Stimulated activated CD4-positive, alpha-beta T cell treated with anti-CD3 and anti-CD28 coated beads, Interleukin-2, amount 100 ng/mL, for 4 hours (primary cell): ENCODE data around the gene ZNF138.
"Not testable (repeated sequence)": the region's sequence is repeated elsewhere in the genome, so short reads cannot be mapped to it uniquely, and the experiment has no call there.

ENCODE experiments used
- DNase-seq: peaks from one replicate; pipeline ENCODE4 v3.0.0-alpha.2; 2020; ENCODE audit warnings: low read depth

The ZNF138 gene

DNA sequence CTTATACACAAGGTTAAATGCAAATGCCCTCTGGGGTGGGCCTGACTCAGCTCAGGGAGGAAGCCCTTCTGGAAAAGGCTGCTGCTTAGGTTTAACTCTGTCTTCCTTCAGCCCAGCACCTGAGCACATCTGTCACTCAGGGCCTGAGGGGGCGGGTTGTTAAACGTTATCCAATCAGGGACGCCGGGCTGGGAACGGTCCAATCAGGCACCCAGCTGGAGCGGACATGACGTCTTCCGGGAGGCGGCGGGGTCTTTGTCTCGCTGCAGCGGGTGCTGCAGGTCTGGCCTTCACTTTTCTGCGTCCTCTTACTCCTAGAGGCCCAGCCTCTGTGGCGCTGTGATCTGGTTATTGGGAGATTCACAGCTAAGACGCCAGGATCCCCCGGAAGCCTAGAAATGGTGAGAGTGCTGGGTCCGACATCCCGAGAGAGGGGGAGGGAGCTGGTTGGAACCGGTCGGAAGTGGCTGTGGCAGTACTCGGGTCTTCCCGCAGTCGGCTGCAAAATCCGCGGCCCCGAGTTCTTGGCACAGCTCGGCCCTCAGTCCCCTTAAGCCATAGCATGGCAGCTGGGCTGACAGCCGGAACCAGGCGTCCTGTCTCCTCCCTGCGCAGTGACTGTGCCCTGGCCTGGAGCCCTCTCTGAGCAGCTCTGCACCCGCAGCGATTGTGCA lies at the start of gene ZNF138:
TSS of gene ZNF138 (plus strand) at position 258 of the 674 bp plus-strand sequence. CDS start at position 399, 141 bp downstream.
- DNase-seq: peak; percentile 88

DNA sequence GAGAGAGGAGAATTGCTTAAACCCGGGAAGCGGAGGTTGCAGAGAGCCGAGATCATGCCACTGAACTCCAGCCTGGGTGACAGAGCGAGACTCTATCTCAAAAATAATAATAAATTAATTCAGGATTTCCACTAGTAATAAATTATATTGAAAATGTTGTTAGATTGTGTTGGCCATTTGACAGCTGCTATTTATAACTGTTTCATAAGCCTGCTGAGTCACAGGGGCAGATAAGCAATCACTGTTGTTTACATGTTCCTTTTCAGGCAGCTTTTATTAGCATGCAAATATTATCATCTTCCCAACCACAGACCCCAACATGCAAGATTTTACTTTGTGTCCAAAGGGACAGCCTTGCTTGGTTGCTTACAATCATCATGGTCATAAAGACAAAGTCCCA lies 49.5 kb upstream of the ZNF138 start:
- DNase-seq: no peak

DNA sequence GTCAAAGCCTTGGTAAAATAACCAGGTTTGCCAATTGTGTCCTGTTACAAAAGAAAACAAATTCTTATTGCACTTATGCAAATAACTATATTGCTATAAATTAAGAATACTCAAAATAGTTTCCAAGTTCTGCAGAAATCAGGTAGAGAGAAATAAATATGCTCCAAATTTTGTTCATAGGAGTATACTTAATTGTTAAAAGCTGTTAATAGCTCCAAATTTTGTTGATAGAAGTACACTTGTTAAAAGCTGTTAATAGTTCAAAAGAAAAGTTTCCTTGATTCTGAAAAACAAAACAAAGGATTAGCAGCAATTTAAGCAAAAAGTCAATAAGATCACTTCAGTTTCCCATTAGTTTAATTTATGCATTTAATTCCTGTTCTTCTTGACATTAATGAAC lies 46.4 kb upstream of the ZNF138 start:
- DNase-seq: no peak

DNA sequence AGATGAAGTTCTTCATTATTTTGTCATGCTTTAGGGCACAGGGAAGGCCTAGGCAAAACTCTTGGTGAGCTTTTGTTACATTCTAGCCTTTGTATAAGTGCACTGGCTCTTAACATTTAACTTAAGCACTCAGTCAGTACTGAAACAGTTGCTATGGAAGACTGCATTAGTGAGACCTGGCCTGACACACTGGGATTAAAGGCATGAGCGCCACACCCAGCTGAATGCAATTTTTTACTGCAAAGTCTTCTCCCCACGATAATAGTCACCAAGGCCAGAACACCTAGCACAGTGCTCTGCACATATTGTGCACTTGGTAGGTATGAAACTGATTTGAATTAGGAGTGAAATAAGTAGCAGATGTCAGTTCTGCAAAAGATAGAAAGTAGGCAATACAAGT lies 41.2 kb upstream of the ZNF138 start:
- no peak for DNase-seq

DNA sequence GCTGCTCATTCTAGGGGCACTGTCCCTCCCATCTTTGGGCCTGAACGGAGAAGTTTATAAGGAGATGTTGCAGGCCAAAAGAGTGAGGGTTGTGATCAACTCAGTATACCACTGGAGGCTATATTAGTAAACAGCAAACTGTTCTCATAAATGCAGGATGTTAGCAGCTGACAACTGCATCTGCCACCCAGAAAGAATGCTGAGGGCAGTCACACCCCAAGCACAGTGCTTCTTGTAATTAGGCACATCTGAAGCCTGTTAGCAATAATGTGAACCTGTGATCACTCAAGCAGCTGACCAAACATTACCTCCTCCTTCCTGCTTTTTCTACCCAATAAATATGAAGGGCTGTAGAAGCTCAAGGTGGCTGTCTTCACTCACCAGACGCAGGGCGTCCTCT lies 38.4 kb upstream of the ZNF138 start:
- DNase-seq: no peak

DNA sequence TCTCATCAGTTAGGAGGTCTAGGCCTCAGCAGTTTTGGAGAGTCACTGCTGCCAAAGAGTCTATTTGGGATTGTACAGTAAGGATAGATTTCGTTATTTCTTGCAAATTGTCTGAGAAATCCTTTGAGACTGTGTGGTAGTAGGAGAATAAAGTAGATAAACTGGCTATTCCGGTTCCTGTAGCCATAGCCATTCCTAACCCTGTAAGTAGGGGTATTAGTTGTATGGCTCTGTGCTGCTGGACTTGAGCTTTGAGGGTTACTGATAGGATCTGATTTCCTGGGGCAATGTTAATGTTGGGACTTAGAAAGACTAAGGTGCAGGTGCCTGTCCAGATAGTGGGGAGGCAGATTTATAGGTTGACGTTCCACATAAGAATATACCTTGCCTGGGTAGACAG lies 36.1 kb upstream of the ZNF138 start:
- no peak for DNase-seq

DNA sequence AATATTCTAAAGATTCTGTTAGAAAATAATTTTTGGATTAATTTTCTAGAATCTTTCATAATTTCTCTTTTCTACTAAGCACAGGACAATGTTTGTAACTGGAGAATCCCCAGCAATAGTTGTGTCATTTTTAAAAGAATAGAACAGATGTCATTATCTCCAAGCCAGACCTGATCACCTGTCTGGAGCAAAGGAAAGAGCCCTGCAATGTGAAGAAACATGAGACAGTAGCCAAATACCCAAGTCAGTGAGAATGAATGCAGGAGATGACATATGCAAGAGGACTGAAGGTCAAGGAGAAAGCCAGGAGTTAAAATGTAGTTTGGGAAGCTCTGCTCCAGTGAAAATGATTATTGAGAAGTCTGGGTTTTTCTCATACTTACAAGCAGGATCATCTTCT lies 25.4 kb upstream of the ZNF138 start:
- DNase-seq: no peak

DNA sequence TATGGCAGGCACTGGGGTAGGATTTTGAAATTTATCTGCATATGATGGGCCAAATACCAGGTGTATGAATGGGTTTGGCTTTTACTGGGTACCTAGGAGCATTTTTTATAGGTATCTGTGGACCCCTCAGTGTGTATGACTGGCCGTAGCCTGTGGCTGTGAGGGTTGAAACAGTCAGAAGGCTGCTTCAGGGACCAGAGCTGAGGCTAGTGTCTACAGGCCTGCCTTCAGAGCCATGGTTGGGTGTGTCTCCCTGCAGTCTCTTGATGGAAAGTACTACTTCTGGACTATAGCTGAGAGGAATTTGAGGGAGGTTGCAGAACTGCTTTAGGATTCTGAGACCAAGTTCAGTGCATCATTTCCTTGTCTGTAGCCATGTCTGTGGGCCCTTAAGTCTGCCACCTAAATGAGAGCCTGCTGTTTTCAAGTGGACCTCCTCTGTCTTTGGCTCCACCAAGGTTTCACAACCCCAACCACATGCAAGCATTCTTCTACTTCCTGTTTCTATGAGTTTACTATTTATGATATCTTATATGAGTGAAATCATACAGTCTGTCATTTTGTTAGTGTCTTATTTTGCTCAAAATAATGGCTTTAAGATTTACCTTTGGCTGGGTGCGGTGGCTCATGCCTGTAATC lies 19.9 kb upstream of the ZNF138 start:
- DNase-seq: no peak

DNA sequence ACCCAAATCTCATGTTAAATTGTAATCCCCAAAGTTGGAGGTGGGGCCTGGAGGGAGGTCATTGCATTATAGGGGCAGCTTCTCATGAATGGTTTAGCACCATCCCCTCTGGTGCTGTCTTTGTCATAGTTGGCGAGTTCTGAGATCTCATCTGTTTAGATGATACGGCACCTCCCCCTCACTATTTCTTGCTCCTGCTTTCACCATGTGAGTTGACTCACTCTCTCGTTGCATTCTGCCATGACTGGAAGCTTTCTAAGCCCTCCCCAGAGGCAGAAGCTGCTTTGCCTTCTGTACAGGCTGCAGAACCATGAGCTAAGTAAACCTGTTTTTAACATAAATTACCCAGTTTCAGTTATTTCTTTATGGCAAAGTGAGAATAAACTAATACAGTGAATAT lies 18.9 kb upstream of the ZNF138 start:
- no peak for DNase-seq

DNA sequence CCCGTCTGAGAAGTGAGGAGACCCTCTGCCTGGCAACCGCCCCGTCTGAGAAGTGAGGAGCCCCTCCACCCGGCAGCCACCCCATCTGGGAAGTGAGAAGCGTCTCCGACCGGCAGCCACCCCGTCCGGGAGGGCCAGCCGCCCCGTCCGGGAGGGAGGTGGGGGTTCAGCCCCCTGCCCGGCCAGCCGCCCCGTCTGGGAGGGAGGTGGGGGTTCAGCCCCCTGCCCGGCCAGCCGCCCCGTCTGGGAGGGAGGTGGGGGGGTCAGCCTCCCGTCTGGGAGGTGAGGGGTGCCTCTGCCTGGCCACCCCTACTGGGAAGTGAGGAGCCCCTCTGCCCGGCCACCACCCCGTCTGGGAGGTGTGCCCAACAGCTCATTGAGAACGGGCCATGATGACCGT lies 9.4 kb upstream of the ZNF138 start:
- not testable (repeated sequence) for DNase-seq

DNA sequence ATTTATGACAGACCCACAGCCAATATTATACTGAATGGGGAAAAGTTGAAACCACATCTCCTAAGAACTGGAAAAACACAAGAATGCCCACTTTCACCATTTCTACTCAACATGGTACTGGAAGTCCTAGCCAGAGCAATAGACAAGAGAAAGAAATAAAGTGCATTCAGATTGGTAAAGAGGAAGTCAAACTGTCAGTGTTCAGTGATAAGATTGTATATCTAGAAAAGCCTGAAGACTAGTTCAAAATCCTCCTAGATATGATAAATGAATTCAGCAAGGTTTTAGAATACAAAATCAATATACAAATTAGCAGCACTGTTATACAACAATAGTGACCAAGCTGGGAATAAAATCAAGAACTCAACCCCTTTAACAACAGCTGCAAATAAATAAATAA lies 6.9 kb upstream of the ZNF138 start:
- DNase-seq: no peak

DNA sequence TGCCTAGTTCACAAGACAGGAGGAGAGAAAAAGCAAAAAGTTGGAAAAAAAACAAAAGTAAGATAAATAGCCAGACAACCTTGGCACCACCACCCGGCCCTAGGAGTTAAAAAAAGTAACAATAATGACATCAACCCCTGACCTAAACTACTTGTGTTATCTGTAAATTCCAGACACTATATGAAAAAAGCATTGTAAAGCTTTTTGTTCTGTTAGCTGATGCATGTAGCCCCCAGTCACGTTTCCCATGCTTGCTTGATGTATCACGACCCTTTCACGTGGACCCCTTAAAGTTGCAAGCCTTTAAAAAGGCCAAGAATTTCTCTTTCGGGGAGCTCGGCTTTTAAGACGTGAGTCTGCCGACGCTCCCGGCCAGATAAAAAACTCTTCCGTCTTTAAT lies 5.0 kb upstream of the ZNF138 start:
- not testable (repeated sequence) for DNase-seq

DNA sequence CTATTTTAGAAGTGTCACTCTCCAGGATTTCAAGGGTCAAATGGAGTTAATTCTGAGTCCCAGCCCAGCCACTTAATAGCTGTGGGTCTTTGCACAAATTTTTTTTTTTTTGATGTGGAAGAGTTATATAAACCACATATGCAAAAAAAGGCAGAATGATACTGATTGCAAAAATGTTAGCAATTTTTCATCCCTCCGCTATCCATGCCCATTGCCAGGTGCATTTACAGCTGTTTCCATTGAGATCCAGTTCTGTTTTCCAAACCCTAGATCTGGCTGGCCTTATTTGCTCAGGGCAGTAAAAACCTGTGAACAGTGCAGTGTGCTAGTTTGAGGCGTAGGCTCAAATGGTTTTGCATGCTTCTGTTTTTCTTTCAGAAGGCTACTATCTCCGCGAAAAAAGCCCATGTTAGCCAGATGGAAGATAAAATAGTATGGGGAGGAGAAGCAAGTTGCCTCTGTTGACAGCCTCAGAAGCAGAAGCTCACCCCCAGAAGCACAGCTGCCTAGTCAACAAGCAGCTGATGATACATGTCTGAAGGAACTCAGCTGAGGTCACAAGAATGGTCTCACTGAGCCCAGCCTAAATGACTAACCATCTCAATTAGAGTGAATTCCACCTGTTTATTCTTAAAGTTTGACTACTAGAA lies 997 bp upstream of the ZNF138 start:
- DNase-seq: no peak

DNA sequence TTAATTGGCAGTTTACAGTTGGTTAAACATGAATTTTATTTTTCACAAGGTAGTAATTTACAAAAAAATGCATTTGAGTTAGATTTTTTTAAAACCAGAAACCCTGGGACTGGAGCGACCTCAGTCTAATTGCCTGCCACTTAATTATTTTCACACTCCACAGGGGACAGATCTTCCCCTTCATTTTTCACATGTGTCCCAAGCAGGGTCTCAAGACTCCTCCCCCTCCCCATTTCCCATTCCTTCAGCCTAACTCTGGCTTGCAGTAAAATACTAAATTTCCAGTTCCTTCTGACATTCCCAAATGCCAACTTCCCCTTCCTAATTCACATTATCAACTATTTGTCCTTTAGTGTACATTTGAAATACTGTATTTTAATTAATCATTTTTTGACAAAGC lies 948 bp downstream of the ZNF138 start:
- DNase-seq: no peak

DNA sequence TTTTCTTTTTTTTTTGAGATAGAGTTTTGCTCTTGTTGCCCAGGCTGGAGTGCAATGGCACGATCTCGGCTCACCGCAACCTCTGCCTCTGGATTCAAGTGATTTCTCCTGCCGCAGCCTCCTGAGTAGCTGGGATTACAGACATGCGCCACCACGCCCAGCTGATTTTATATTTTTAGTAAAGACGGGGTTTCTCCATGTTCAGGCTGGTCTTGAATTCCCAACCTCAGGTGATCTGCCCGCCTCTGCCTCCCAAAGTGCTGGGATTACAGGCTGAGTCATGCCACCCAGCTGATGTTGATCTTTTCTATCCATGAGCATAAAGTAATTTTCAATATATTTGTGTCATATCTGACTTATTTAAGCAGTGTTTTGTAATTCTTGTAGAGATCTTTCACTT lies 4.9 kb downstream of the ZNF138 start:
- DNase-seq: not testable (repeated sequence)

DNA sequence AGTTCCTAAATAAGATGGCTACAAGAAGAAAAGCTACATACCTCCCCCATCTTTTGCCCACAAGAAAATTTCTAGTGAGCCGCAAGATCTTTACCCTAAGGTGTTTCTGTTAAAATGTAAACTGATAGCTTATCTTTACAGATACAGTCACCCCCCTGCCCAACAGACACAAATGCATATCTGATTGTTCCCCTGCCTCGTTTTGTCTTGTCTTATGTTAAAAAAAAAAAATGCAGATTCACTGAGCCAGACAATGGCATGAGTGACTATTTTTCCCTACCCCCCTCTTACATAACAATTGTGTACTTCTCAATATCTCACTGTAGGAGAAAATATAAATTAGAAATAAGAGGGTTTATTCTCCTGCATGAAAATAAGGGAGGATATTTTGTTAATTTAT lies 8.5 kb downstream of the ZNF138 start:
- DNase-seq: no peak

DNA sequence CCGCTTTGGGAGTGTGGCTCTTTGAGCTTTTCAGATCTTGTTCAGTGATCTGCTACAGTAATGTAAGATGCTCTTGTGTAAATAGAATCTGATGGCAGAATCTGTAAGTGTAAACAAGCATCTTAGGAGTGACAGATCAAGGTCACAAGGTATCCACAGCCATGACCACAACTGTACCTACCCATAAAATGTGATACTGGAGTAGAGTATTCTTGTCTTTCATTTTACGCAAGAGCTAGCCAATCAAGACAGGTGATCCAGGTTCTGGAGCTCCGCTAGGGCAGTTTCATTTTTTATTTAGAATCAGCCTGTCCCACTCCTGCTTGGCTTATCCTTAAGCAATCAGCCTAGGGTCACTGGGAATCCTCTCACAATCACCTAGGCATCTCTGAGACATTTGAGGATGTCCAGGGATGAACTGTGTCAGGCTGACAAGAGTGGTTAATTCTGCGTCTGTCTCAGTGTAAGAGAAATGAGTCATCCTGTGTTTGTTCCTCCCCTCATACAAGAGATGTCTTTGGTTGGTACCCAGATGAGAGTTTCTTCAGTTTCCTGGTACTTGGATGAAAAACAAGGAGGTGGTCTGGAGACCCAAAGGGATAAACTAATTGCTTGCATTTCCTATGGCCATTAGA lies 13.6 kb downstream of the ZNF138 start:
- no peak for DNase-seq

DNA sequence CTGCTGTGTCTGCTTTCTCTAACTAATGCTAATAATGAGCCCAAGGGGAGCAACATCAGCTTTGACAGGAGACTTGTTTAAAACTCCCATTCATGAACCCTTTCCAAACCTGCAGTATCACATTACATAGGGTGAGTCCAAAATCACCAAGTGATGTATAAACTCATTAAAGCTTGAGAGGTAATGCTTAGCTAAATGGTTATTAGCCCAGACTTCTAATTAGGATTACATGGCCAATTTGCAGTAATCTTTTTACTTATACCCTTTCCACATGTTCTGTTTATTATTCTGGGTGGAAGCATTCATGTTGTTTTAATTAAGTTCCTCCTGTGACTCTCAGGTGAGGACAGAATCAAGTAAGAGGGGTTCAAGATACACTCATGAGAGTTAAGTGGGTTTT lies 17.5 kb downstream of the ZNF138 start:
- no peak for DNase-seq

DNA sequence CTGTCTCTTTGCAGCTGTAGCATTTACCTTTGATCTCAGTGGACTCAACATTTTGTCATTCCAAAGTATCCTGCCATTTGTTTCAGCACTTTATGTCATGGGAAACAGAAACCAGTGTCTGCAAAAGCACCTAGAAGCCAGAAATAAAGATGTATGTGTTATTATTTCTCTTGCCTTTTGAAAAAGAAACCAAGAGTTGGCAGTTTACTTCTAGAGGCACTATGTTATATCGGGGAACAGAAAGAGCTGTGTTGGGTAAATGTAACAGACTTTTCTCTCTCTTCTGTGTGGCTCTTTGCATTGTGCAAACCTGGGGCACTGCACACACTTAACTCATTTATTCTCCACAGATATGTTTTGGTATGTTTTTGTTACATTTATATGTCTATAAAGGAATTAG lies 36.7 kb downstream of the ZNF138 start:
- no peak for DNase-seq

DNA sequence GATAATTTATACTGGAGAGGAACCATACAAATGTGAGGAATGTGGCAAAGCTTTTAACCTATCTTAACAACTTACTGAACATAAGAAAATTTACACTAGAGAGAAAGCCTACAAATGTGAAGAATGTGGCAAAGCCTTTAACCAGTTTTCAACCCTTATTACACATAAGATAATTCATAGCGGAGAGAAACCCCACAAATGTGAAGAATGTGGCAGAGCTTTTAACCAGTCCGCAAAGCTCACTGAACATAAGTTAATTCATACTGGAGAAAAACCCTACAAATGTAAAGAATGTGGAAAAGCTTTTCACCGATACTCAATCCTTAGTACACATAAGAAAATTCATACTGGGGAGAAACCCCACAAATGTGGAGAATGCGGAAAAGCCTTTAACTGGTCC lies 37.9 kb downstream of the ZNF138 start:
- DNase-seq: no peak

DNA sequence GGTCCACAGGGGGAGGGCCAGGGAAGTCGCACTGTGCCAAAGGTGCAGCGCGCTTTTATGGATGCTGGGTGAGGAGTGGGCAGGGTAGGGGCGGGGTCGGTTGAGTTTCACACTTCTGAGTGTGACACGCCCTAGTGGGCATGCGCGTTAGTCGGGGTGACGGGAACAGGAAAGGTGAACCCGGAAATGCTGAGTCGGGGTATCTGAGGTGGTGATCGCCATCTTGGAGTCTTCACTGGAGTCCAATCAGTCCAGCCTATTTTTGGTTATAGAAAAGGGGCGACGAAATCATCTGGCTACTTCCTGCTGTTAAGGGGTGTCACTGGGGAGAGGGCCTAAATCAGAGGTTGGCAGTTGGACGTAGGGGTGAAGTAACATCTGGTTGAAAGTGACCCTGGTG lies 40.8 kb downstream of the ZNF138 start:
- no peak for DNase-seq

DNA sequence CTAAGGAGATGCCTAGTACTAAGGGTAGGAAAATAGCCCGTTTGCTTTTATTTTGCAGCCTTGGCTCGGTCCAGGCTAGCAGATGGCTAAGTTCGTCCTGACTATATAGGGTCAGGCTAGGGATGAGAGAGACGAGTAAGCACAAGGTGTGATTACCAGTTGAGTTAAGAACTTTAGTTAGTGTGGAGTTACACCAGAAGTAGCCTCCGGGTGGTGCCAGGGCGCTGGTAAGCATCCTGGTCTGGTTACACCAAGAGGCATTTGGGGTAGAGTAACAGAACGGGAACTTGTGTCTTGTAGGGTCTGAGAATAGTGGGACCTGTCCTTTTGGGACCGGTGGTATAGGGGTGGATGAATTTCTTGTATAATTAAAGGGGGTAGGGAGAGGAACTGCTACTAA lies 41.6 kb downstream of the ZNF138 start:
- not testable (repeated sequence) for DNase-seq

DNA sequence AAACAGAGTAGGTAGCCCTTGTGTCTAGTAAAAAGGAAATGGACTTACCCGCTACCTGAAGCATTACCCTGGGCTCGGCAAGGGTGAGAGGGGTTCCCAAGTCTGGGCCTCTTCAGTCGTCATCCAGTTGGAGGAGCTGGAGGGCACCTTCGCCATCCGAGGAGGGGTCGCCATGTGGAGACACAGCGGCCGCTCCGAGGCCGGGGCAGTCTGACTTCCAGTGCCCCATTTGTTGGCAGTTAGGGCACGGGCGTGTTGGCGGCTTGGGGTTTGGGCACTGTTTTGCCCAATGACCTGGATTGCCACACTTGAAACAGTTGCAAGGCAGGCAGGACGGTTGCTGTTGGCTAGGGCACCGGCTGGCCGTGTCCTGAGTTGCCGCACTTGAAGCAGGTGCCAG lies 43.8 kb downstream of the ZNF138 start:
- not testable (repeated sequence) for DNase-seq
